Lower lobe of right lung (tissue), 2 donors: ENCODE results near the gene KCNN1. TPM values are rescaled to one million over a fixed set of nuclear protein-coding genes. Genes with fewer than 3 reads are reported as not detected.

Experiments
- ATAC-seq, 2 donors: fragments of 200-7000 bp; cut with Tn5 transposase; one replicate each; pipeline ENCODE4 v1.9.1; 2020 to 2022; ENCODE audit warnings: mild to moderate bottlenecking in 2 of 2, moderate library complexity in 2 of 2
- DNase-seq: peaks from one replicate; pipeline ENCODE4 v3.0.0-alpha.2; 2020
- H3K27ac ChIP-seq: fragments of 200-600 bp; one replicate; pipeline ENCODE4 v1.8.0; 2022
- H3K27me3 ChIP-seq: fragments of 200-600 bp; one replicate; pipeline ENCODE4 v1.8.0; 2022; ENCODE audit warnings: low read depth
- H3K36me3 ChIP-seq: fragments of 200-600 bp; one replicate; pipeline ENCODE4 v1.8.0; 2022; ENCODE audit warnings: mild to moderate bottlenecking
- H3K4me1 ChIP-seq: fragments of 200-600 bp; one replicate; pipeline ENCODE4 v1.8.0; 2022
- H3K4me3 ChIP-seq: fragments of 200-600 bp; one replicate; pipeline ENCODE4 v1.8.0; 2022; ENCODE audit warnings: mild to moderate bottlenecking
- H3K9me3 ChIP-seq: fragments of 200-600 bp; one replicate; pipeline ENCODE4 v1.8.0; 2022
- intact Hi-C: fragments of 100-400 bp; cut with DNase I; formaldehyde crosslinking; loops from one replicate; pipeline ENCODE4 v1.11.0; 2022
- total RNA-seq: library from RNA; stranded (reverse); fragmentation: NEBNext Ultra II Directional; extraction: Animal tissue kit (Norgen Biotek cat#: 25700); gene quantifications from one replicate; pipeline ENCODE4 v1.2.1, GENCODE V29; 2021
- TF ChIP-seq, protein P1 (sequence below): fragments of 200-600 bp; IDR thresholded peaks from one replicate; pipeline ENCODE4 v1.8.0; 2022; ENCODE audit warnings: antibody characterized with exemption, mild to moderate bottlenecking
- donor health status: DM: no; HTN: yes; CAD: no; lungs with severe emphysema.

The KCNN1 gene
- total RNA-seq, 1 donor from 2014 or later: not detected

DNA sequence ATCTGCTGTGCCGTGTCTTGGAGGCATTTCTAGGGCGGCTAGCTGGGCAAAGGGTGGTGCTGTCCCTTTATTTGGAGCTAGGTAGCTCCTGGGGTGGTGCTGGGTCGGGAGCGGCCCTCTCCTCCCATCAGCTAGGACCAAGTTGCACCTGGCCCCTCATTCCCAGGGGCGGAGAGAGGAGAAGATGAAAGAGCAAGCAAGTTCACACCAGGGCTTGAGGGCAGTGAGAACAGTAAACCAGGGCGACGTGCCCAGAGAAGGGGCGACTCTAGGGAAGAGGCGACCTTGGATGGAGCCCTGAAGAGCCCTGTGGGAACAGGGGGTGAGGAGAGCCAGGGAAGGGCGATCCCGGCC lies 17.0 kb upstream of the KCNN1 start:
- Histone ChIP-seq H3K27ac (no peak overlapping the region), H3K4me3 (no peak overlapping the region), H3K27me3 (peaks cover 61% of the 10 kb centered on the region), H3K9me3 (no peaks in the 10 kb centered on the region), H3K36me3 (no peaks in the 10 kb centered on the region), H3K4me1 (peaks cover 44% of the 10 kb centered on the region)
- no peak for DNase-seq
- ATAC-seq: no peak
- intact Hi-C loops: no loop called here
- TF ChIP-seq, protein P1, sequence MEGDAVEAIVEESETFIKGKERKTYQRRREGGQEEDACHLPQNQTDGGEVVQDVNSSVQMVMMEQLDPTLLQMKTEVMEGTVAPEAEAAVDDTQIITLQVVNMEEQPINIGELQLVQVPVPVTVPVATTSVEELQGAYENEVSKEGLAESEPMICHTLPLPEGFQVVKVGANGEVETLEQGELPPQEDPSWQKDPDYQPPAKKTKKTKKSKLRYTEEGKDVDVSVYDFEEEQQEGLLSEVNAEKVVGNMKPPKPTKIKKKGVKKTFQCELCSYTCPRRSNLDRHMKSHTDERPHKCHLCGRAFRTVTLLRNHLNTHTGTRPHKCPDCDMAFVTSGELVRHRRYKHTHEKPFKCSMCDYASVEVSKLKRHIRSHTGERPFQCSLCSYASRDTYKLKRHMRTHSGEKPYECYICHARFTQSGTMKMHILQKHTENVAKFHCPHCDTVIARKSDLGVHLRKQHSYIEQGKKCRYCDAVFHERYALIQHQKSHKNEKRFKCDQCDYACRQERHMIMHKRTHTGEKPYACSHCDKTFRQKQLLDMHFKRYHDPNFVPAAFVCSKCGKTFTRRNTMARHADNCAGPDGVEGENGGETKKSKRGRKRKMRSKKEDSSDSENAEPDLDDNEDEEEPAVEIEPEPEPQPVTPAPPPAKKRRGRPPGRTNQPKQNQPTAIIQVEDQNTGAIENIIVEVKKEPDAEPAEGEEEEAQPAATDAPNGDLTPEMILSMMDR: no peak

DNA sequence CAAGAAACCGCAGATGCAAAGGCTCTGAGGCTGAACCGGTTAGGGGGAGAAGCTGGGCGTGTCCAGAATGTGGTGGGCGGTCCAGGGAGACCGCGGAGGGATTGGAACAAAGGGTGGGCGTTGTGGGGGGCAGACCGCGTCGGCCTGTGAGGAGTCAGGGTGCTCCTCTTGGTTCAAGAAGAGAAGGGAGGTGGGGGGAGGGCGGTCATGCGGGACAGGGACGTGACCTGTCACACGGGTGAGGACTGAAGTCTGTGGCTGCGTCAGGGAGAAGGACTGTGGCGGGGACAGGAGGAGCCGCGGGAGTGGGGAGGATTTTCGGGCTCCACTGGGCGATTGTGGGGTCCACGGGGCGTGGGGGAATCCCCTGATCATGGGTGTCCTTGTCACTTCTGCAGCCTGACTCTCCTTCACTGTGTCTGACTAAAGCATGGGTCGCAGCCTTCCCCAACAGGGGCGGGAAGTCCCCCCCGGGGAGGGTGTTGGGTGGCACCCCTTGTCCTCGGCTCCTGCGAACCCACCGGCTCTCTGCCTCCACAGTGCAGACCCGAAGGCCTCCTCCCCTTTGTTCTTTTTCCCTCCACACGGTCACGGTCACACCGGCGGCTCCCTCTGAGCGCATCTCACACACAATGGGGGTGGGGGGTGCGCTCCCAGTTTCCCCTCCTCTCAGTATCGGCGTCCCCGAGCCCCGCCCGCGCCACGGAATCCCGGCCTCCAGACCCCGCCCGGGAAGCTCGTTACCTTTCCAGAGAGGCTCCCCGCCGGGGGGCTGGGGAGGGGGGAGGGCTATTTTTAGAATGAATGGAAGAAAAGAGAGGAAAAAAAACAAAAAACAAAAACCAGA lies 16.4 kb upstream of the KCNN1 start:
- Histone ChIP-seq H3K27ac (no peak overlapping the region), H3K36me3 (no peaks in the 10 kb centered on the region), H3K27me3 (peaks cover 67% of the 10 kb centered on the region), H3K4me3 (no peak overlapping the region), H3K9me3 (no peaks in the 10 kb centered on the region), H3K4me1 (peaks cover 44% of the 10 kb centered on the region)
- DNase-seq (no peak), ATAC-seq (no peak)
- intact Hi-C loops: no loop called here
- TF ChIP-seq, protein P1: no peak

DNA sequence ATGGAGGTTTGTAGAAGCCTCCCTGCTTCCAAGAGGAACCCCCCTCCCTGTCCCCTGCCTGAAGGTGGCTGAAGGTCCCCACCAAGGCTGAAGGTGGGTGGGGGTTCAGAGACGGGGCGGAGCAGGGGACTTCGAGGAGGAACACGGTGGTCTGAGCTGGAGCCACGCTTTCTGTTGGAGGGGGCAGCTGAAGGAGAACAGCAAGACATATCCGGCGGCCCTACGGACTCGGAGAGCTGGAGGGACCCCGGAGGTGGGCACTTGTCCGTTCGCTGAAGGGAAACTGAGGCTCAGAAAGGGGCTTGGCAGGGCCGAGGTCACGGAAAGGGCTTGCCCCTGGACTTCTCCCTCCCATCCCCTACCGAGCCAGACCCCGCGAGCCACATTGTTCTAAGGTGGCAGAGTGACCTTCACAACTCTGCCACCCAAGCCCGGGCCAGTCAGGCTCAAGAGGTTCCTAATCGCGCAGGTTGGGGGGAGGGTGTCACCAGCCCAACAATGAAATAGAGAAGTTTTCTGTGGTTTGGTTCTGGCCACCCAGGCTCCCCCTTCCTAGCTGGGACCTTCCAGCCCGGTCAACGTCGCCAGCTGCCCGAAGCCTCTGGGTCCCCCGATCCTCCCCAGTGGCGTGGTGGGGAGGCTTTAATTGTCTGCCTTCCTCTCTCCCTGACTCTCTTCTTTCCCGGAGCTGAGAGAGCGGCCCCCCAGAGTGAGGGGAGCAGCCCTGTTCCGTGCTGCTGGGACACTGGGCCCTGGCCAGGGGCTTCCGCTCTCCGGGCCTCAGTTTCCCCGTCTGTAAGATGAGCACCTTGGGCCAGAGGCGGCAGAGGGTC lies 15.5 kb upstream of the KCNN1 start:
- intact Hi-C loops: no loop called here
- ATAC-seq (no peak), DNase-seq (no peak)
- H3K36me3 ChIP-seq: no peaks in the 10 kb centered on the region
- H3K4me3 ChIP-seq: no peak overlapping the region
- no peak overlapping the region for H3K27ac ChIP-seq
- TF ChIP-seq, protein P1: no peak
- H3K4me1 ChIP-seq: peaks cover 44% of the 10 kb centered on the region
- H3K27me3 ChIP-seq: peaks cover 75% of the 10 kb centered on the region
- no peaks in the 10 kb centered on the region for H3K9me3 ChIP-seq

DNA sequence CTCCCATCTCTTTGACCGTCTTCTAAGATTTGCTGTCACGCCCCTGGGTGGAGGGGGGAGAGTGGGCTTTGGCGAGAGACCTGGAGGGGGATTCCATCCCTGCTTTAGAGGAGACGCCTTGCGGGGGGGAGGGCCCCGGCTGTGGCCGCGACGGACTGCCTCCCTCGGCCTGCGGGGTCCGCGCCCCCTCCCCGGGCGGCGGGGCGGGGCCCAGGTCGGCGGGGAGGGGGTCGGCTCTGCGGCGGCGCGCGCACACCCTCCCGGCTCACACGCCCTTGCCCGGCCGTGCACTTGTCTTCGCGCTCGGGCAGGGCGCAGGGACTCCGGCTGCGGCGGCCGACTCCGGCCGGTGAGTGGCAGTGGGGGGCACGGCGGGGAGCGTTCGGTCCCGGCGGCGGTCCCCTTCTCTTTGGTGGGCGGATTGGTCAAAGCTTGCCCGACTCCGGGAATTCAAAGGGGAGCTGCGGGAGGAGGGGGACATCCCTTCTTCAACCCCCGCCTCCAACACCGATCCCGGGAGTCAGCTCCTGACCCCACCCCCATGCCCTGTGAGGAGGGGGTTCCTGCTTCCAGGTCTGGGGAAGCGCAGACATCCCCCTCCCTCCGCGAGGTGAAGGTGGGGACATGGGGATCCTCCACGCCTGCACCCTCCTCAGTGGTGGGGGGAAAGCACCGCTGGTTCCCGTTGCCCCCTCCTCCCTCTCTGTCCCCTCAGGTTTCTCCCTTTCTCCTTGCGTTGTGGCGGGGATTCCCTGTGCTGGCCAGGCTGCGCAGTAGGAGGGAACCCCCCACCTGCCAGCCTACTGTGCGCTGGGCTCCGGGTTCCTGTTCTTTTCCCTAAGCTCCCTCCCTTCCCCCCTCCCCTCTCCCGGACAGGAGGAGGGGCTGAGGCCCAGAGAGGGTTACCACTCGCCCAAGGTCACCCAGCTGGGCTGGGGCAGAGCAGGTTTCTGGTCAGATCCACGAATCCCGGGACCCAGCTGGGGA lies 14.6 kb upstream of the KCNN1 start:
- intact Hi-C loops: no loop called here
- Histone ChIP-seq H3K36me3 (no peaks in the 10 kb centered on the region), H3K27me3 (peaks cover 75% of the 10 kb centered on the region), H3K4me3 (no peak overlapping the region), H3K9me3 (no peaks in the 10 kb centered on the region), H3K27ac (no peak overlapping the region), H3K4me1 (peaks cover 41% of the 10 kb centered on the region)
- TF ChIP-seq, protein P1: no peak
- DNase-seq (no peak), ATAC-seq (no peak)

- H3K4me3 ChIP-seq: no peak overlapping the region
- H3K27ac ChIP-seq: no peak overlapping the region
- H3K4me1 ChIP-seq: peaks cover 37% of the 10 kb centered on the region
- H3K27me3 ChIP-seq: peaks cover 75% of the 10 kb centered on the region
- H3K9me3 ChIP-seq: no peaks in the 10 kb centered on the region
- TF ChIP-seq, protein P1: no peak
- no peak for ATAC-seq
- intact Hi-C loops: no loop called here
- no peaks in the 10 kb centered on the region for H3K36me3 ChIP-seq
- no peak for DNase-seq
These were observed 13.5 kb upstream of the KCNN1 start for GRCh38 chr19:17953316-17953801.
